Measurements from ENCODE around the gene C20orf204. TPM values are rescaled to one million over a fixed set of nuclear protein-coding genes. Genes with fewer than 3 reads are reported as not detected.

Gene C20orf204
- total and polyA plus RNA-seq, 2 donors (not counting 3 experiments of a cell fraction or from before 2014, with no cell fraction given): 2.8 to 5.8 TPM

DNA sequence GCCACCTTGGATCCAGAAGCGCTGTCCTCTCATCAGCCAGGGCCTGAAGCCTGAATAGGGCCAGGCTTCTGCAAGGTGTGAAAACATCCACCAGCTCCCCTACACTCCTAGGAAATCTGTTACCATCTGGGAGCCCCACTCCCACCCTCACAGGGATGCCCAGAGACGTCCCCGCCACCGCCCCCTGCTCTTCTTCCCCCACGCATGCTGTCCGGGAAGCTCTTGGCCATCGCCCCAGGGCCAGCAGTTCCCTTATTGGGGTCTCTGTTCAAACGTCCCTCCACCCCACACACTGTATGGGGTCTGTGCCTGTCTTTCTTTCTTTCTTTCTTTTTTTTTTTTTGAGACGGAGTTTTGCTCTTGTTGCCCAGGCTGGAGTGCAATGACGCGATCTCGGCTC lies 39.6 kb downstream of the C20orf204 start:
- Histone ChIP-seq H3K27ac (ENCODE audit: insufficient read depth, low read depth, low read length) (no peak overlapping the region), H3K9me1 (replicated peaks; ENCODE audit: control insufficient read depth, extremely low read depth, insufficient read depth, low read length) (no peaks in the 10 kb centered on the region), H3K4me1 (ENCODE audit: control insufficient read depth, extremely low read depth, insufficient read depth, low read length) (peaks cover 14% of the 10 kb centered on the region), H4K20me1 (replicated peaks; ENCODE audit: control insufficient read depth, extremely low read depth, insufficient read depth, low read length) (no peaks in the 10 kb centered on the region), H2AFZ (ENCODE audit: low read depth, low read length) (no peak overlapping the region), H3K9ac (replicated peaks; ENCODE audit: extremely low read depth, insufficient read depth, low read length) (no peak overlapping the region), H3K79me2 (ENCODE audit: control insufficient read depth, insufficient read depth, low read length) (peaks cover 6% of the 10 kb centered on the region), H3K36me3 (ENCODE audit: control insufficient read depth in 2 of 2, extremely low read depth in 1 of 2, insufficient read depth in 2 of 2, low read length in 2 of 2) (peaks cover 0 to 21% of the 10 kb centered on the region in 2 experiments), H3K4me3 (replicated peaks in 1 of 3; ENCODE audit: insufficient read depth in 1 of 3, low read depth in 1 of 3, low read length in 3 of 3) (no peak overlapping the region), H3K27me3 (ENCODE audit: control insufficient read depth in 2 of 2, insufficient read depth in 2 of 2, low read length in 2 of 2) (no peaks in the 10 kb centered on the region), H3K4me2 (ENCODE audit: insufficient read depth, low read length) (no peak overlapping the region), H3K9me3 (replicated peaks; ENCODE audit: control insufficient read depth, insufficient read depth, low read length) (no peaks in the 10 kb centered on the region)
- CTCF ChIA-PET: no interaction called here
- dilution Hi-C loops (cut with MboI; ENCODE audit: extremely low pct_ligation_motif_present, low sequenced_read_pairs) (no loop called here), intact Hi-C loops (cut with micrococcal nuclease) (no loop called here)
- no TSS peak for BruUV-seq (replicated peaks)
- FAIRE-seq: no peak
- TF ChIP-seq MYC (IDR thresholded peaks at IDR 0.05; ENCODE audit: low read depth, low read length) (no peak), MAX (IDR thresholded peaks at IDR 0.05; ENCODE audit: insufficient read depth, insufficient read length) (no peak), POLR2A (IDR thresholded peaks at IDR 0.05; ENCODE audit: low read depth, low read length) (no peak), GATA2 (IDR thresholded peaks at IDR 0.05; ENCODE audit: insufficient read depth, insufficient read length, low read depth, low read length) (no peak), JUN (IDR thresholded peaks at IDR 0.05; ENCODE audit: borderline replicate concordance, insufficient read depth, insufficient read length, low read depth) (no peak), POLR2AphosphoS5 (IDR thresholded peaks at IDR 0.05; ENCODE audit: insufficient read depth, low read depth, low read length) (no peak), FOS (IDR thresholded peaks at IDR 0.05; ENCODE audit: borderline replicate concordance, insufficient read depth, low read length) (no peak), EZH2 (IDR thresholded peaks at IDR 0.05; ENCODE audit: borderline replicate concordance, low read depth, low read length, severe bottlenecking) (no peak)
- TF ChIP-seq, protein P1, sequence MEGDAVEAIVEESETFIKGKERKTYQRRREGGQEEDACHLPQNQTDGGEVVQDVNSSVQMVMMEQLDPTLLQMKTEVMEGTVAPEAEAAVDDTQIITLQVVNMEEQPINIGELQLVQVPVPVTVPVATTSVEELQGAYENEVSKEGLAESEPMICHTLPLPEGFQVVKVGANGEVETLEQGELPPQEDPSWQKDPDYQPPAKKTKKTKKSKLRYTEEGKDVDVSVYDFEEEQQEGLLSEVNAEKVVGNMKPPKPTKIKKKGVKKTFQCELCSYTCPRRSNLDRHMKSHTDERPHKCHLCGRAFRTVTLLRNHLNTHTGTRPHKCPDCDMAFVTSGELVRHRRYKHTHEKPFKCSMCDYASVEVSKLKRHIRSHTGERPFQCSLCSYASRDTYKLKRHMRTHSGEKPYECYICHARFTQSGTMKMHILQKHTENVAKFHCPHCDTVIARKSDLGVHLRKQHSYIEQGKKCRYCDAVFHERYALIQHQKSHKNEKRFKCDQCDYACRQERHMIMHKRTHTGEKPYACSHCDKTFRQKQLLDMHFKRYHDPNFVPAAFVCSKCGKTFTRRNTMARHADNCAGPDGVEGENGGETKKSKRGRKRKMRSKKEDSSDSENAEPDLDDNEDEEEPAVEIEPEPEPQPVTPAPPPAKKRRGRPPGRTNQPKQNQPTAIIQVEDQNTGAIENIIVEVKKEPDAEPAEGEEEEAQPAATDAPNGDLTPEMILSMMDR (IDR thresholded peaks at IDR 0.05; ENCODE audit: extremely low read depth in 1 of 2, insufficient read depth in 1 of 2, low read depth in 1 of 2, low read length in 2 of 2): no peak
- DNase-seq (ENCODE audit: low read depth, low spot score): no peak
- POLR2A ChIA-PET: no interaction called here

All from endothelial cell of umbilical vein (primary cell).